Measurements from ENCODE around the gene HNRNPC.

HNRNPC gene

GRCh38 chr14:21209185-21209584 lies 60.1 kb downstream of the HNRNPC start:
- no peak for DNase-seq

DNA sequence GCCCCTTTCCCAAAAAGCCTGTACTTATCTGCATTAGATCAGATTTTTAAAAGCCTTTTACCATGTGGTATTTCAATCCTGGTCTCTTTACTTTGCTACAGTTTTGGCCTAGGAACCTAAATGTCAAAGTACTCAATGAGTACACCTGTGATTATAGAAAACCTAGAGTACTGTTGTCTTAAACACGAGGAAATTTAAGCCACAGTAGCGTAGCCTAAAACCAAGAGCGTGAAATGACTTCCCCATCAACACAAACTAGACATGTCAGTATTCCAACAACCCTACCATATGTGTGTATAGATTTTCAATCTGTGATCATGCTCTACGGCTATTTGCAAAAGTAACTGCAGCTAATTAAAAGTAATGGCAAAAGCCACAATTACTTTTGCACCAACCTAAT lies 60.7 kb downstream of the HNRNPC start:
- no peak for DNase-seq

- no peak for DNase-seq
These were observed 62.2 kb downstream of the HNRNPC start for GRCh38 chr14:21206753-21207684.

GRCh38 chr14:21205678-21206581 lies 63.3 kb downstream of the HNRNPC start:
- DNase-seq: no peak

DNA sequence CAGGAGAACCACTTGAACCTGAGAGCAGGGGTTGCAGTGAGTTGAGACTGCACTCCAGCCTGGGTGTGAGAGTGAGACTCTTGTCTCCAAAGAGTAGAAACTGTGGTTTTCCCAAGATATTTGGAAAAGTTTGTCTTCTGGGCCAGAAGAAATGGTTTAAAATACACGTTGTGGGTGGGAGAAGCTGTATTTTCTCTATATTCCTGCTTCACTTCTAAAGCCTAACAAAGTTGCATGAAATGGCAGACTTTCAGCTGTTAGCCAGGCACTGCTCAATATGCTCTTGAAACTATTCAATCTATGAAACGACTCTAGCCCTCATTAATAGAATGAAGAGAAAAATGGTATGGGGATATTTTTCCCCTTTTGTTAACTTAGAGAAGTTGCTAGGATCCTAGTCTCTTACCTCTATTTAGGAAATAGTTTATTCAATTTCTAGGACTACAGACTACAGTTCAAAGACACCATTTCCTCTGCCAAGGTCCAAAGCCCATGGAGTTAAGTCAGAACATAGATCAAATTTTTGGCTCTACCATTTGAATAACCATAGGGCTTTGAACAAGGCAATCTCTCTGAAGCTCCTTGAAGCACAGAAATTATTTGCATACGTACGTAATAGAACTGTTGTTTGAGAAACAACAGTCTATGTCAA lies 64.1 kb downstream of the HNRNPC start:
- DNase-seq: no peak

GRCh38 chr14:21204167-21205025 lies 64.8 kb downstream of the HNRNPC start:
- no peak for DNase-seq

GRCh38 chr14:21203470-21204166 lies 65.6 kb downstream of the HNRNPC start:
- DNase-seq: no peak

DNA sequence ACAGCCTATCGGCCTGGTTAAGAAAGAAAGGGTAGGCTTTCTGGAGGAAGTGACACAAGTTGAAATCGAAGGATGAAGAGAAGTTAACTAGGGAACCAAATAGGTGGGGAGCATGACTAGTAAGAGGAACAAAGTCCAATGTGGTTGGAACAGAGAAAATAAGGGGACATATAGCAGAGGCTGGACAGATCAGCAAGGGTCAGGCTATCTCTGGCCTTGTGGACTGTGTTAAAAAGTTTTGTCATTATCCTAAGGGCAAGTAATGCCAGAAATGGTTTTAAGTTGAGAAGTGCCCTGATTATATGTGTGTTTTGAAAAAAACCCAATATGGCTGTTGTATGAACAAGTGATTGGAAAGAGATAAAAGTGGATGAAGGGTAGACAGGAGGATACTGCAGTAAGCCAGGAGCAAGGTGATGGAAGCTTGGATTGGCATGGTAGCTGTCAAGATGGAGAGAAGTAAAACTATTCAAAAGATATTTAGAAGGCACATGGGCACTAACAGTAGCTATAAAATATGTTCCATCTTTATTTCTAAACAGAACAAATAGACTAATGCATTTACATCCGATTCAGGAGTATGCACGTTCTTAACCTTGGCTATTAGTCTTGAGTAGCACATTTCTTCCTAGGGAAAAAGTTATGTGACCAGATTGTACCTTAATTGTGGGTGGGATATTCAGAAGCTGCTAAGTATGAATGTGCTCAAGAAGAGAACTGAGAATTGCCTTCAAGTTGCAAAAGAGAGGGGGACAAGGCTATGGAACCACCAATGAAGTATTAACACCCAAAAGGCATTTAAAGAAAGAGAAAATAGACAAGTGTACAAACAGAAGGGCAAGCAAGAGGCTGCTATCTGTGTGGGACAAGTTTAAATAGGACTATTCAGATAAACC lies 66.5 kb downstream of the HNRNPC start:
- DNase-seq: no peak

DNA sequence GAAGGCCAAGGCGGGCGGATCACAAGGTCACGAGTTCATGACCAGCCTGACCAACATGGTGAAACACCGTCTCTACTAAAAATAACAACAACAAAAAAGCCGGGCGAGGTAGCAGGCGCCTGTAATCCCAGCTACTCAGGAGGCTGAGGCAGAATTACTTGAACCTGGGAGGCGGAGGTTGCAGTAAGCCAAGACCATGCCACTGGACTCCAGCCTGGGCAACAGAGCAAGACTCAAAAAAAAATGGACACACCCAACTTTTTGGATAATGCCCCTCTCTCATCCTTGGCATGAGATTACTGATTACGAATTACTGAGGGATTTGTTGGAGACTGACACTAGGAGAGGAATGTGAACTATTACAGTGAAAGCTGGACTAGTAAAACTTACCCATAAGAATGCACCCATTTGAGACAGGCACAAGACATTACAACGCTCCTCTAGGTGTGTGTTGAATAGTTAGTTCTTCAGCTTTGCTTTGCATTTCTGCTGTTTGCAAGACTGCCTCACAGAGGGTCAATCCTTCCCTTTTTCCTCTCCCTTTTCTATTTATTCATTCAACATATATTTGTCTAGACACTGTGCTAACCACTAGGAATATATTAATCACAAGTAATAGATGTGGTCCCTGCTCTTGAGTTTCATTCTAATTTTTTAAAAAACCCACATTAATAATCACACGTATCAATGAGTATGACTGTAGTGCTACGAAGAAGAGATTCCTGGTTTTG lies 67.3 kb downstream of the HNRNPC start:
- no peak for DNase-seq

DNA sequence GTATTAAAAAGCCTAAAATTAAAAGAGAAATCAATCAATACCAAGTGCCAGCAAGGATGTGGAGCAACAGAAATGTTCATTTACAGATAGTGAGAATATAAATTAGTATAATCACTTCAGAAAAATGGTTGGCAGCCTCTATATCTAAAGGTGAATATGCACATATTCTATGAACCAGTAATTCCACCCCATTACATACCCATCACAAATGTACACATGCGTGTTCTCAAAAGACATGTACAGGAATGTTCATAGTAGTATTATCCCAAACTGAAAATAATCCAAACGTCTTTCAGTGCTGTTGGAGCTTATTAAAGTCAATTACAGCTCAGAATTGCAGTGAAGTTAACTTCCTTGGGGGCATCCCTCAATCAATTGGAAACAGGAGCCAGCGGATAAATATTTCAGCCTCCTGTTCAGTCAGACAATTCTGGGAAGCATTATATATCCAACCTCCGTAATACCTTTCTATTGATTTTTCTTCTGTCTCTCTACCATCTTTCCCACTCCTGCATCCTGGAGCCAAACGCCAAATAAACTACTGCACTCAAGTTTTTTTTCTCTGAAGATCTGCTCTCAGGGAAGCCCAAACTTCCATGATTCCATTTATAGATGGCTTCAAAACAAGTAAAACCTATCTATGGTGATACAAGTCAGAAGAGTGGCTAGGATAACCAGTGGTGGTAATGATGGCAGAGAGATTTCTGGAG lies 68.3 kb downstream of the HNRNPC start:
- DNase-seq: no peak

GRCh38 chr14:21199611-21200560 lies 69.4 kb downstream of the HNRNPC start:
- no peak for DNase-seq

DNA sequence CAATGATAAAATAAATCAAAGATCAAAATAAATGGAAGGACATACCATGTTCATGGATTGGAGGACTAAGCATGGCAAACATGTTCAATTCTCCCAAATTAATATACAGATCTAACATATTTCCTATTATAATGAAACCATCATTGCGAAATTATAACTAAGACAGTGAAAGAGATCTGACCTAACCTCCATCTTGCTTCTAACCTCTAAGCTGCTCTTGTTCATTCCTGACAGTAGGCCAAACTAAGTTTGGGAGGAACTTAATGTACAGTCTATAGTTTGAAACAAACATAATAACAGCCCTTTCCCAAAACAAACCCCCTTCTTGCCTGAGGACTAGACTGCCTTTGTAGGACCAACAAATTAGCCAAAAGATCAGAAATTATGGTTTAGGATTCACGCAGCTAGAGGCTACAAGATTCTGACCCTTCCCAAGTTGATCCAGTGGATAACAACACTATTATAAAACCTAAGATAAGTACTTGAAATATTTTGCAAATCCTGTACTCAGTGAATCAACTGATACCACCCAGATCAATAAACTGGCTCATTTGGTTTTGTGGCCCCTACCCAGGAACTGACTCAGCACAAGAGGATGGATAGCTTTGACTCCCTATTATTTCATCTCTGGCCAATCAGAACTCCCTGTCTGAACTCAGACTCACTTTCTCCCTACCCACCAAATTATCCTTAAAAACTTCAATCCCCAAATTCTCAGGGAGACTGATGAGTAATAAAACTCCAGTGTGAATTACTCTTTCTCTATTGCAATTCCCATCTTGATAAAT lies 71.6 kb downstream of the HNRNPC start:
- no peak for DNase-seq

DNA sequence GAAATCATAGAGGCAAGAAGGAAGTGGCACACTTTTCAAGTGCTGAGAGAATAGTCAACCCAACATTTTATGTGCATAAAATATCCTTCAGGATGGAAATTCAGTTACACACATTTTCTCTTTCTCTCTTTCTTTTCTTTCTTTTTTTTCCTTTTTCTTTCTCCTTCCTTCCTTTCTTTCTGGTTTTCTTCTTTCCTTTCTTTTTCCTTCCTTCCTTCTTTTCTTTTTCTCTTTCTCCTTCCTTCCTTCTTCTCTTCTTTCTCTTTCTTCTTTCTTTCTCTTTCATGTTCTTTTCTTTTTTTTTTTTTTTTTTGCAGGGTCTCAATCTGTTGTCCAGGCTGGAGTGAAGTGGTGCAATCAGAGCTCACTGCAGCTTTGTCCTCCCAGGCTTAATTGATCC lies 74.6 kb downstream of the HNRNPC start:
- no peak for DNase-seq

DNA sequence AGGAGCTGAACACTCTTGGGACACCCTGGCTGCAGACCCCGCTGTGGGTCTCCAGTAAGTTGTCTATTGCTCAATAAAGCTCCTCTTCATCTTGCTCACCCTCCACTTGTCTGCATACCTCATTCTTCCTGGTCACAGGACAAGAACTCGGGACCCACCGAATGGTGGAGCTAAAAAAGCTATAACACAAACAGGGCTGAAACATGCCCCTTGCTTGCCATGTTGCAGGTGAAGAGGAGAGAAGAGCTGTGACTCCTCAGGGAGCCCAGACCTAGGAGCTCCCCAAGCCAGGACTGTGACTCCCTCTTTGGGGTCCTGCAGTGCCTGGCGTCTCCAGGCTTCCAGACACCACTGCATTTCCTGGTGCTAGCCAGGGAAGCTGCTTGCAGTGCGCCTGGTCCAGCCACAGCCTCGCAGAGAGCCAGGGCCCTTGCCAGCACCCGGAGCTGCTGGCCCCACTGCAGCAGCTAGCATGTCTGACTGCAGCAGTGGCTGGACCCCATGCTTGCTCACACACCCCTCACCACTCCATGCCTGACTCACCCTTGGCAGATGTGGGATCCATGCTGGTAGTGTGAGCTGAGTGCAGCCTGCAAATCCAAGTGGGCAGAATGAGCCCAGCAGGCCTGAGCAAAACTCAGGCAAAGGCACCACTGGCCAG lies 76.2 kb downstream of the HNRNPC start:
- no peak for DNase-seq

- DNase-seq: no peak
These were observed 76.8 kb downstream of the HNRNPC start for GRCh38 chr14:21192447-21192822.

- peak; percentile 72 to 81 for DNase-seq
These were observed 77.3 kb downstream of the HNRNPC start for GRCh38 chr14:21191809-21192446.
